Gastrocnemius medialis (tissue), 4 donors: Measurements from ENCODE around the gene MEGF11.

ENCODE experiments used
- CTCF ChIP-seq, 5 experiments: fragments of 450-650 bp in 3 of 5; fragments of 200-600 bp in 2 of 5; sonication (generic) in 2 of 5; IDR thresholded peaks in 4 of 5; conservative IDR thresholded peaks in 1 of 5; 1 replicate in 4 of 5; 2 replicates in 1 of 5; pipeline ENCODE4 v1.5.1; 2016 to 2019; ENCODE audit warnings: antibody characterized with exemption in 5 of 5, mild to moderate bottlenecking in 3 of 5, moderate library complexity in 3 of 5
- POLR2A ChIP-seq, 2 donors: fragments of 450-650 bp; IDR thresholded peaks; one replicate each; pipeline ENCODE4 v1.6.1; 2017; ENCODE audit warnings: antibody characterized with exemption in 2 of 2, mild to moderate bottlenecking in 2 of 2, moderate library complexity in 2 of 2

- TF ChIP-seq CTCF (IDR thresholded peaks at IDR 0.05 in 4 of 5, conservative IDR thresholded peaks at IDR 0.05 in 1 of 5) (no peak), POLR2A (IDR thresholded peaks at IDR 0.05) (no peak)
These were observed 210.3 kb downstream of the MEGF11 start for GRCh38 chr15:66043264-66043663.
